ENCODE measurements around the gene IFNG. TPM values are rescaled to one million over a fixed set of nuclear protein-coding genes. Genes with fewer than 3 reads are reported as not detected.
A peak's percentile ranks its signal among the peaks of the same experiment; 100 is the strongest.

The IFNG gene
- total RNA-seq, 6 experiments from 2014 or later, result 0.18 TPM; not detected in 5

DNA sequence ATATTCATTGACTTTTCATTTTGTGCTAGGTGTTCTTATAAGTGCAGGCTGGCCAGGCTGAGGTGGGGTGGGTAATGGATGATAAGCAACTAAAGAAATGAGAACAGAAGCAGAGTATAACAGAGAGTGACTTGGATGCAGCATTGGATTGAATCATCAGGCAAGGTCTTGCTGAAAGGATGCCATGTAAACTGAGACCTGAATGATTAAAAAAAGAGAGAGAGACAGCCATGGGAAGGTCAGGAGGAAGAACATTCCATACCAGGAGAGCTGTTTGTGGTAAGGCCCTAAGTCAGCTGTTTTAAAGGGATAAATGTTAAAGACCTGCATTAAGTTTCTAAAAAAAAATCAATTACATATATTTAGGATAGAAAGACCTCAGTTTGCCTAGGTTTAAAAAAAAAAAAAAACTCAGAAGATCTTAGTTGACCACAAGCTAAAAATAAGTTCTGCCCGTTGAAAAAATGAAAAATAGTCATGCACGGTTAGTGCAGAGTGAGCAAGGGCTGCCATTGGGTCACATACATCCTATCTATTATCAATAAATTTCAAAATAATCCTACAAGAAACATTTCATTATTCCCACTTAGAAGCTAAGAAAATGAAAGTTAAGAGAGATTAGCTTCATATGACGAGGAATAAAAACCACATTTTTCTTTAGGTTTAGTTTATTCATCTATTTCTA is 37.2 kb downstream of the IFNG start:
- H3K36me3 ChIP-seq, result no peaks in the 10 kb centered on the region
- TF ChIP-seq POLR2A (IDR thresholded peaks at IDR 0.05), result no peak
- TF ChIP-seq, protein P1, sequence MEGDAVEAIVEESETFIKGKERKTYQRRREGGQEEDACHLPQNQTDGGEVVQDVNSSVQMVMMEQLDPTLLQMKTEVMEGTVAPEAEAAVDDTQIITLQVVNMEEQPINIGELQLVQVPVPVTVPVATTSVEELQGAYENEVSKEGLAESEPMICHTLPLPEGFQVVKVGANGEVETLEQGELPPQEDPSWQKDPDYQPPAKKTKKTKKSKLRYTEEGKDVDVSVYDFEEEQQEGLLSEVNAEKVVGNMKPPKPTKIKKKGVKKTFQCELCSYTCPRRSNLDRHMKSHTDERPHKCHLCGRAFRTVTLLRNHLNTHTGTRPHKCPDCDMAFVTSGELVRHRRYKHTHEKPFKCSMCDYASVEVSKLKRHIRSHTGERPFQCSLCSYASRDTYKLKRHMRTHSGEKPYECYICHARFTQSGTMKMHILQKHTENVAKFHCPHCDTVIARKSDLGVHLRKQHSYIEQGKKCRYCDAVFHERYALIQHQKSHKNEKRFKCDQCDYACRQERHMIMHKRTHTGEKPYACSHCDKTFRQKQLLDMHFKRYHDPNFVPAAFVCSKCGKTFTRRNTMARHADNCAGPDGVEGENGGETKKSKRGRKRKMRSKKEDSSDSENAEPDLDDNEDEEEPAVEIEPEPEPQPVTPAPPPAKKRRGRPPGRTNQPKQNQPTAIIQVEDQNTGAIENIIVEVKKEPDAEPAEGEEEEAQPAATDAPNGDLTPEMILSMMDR (IDR thresholded peaks at IDR 0.05), result no peak
- 38% methylated on average over 3 of the region's 3 CpGs for WGBS (ENCODE audit: insufficient coverage, low coverage, low lambda C conversion rate, missing lambda C conversion rate)
- ATAC-seq, result no peak
- no peaks in the 10 kb centered on the region for H3K9me3 ChIP-seq
- H3K27me3 ChIP-seq, result no peaks in the 10 kb centered on the region
- no peak for DNase-seq
- H3K4me1 ChIP-seq, result no peaks in the 10 kb centered on the region
- intact Hi-C loops (cut with DNase I), result no loop called here
- no peak overlapping the region for H3K4me3 ChIP-seq
- no peak overlapping the region for H3K27ac ChIP-seq

DNA sequence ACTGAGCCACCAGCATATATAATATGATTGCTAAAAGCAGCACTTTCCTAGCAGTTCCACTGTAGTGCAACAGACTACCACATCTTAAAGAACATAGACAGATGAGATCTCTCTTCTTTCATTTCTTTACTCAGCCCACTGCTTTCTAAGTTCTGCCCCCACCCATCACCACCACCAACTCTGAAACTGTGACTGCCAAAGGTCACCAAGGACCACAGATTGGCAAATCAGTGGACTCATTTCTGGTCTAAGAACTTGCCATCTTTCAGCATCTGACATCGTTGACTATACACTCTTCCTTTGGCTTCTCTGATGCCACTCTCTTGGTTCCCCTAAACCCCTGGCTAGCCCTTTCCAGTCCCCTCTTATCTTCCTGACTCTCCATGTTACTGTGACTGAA is 38.4 kb downstream of the IFNG start:
- H3K4me1 ChIP-seq, result no peaks in the 10 kb centered on the region
- intact Hi-C loops (cut with DNase I), result no loop called here
- TF ChIP-seq, protein P1 (IDR thresholded peaks at IDR 0.05), result no peak
- no peak for TF ChIP-seq POLR2A (IDR thresholded peaks at IDR 0.05)
- no peak overlapping the region for H3K4me3 ChIP-seq
- H3K27ac ChIP-seq, result no peak overlapping the region
- DNase-seq (no peak), ATAC-seq (no peak)
- 50% methylated on average over 1 of the region's 1 CpG for WGBS (ENCODE audit: insufficient coverage, low coverage, low lambda C conversion rate, missing lambda C conversion rate)
- no peaks in the 10 kb centered on the region for H3K27me3 ChIP-seq
- H3K36me3 ChIP-seq, result no peaks in the 10 kb centered on the region
- H3K9me3 ChIP-seq, result no peaks in the 10 kb centered on the region

DNA sequence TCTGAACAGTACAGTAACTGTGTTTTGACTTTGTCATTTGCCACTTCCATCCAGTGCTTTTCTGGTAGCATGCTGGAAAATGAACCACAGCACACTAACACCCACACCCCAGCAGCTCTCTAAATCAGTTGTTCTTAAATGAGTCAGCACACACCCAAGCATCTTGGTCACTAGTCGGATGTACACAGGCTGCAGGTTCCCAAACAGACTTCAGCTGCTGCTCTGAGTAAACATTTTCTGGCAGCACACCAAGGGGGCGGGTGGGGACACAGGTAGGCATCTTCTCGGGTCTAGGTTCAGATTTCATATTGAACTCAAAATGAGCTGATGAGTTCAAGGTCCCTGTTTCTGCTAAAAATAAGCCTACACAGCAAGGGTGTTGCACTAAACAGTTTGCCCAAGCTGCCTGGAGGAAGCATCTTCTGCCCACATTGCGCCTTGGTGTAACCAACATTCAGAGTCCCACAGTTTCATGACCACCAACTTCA is 39.8 kb downstream of the IFNG start:
- H3K9me3 ChIP-seq, result no peaks in the 10 kb centered on the region
- no peak overlapping the region for H3K27ac ChIP-seq
- H3K4me3 ChIP-seq, result no peak overlapping the region
- intact Hi-C loops (cut with DNase I), result no loop called here
- TF ChIP-seq, protein P1 (IDR thresholded peaks at IDR 0.05), result no peak
- TF ChIP-seq POLR2A (IDR thresholded peaks at IDR 0.05), result no peak
- no peaks in the 10 kb centered on the region for H3K4me1 ChIP-seq
- 52% methylated on average over 3 of the region's 4 CpGs for WGBS (ENCODE audit: insufficient coverage, low coverage, low lambda C conversion rate, missing lambda C conversion rate)
- H3K36me3 ChIP-seq, result no peaks in the 10 kb centered on the region
- ATAC-seq (peak in 3 of 4 donors; percentile 33 to 45 (median 42)), DNase-seq (no peak)
- no peaks in the 10 kb centered on the region for H3K27me3 ChIP-seq

DNA sequence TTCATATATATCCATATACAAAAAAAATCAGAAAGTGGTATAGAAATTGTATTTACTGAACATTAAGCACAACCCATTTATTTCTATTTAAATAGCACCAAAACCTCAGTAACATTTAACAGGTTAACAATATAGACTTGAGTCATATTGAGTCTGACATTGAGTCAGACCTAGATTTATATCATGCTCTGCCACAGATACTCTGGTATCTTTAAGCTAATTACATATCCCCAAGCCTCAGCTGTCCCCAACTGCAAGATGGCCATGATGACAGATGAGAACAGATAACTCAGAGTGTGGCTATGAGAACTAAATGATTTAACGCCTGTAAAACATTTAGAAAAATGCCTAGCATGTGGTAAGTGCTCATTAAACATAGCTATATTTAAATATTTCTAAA is 40.3 kb downstream of the IFNG start:
- intact Hi-C loops (cut with DNase I), result no loop called here
- DNase-seq (no peak), ATAC-seq (no peak)
- no peak for TF ChIP-seq POLR2A (IDR thresholded peaks at IDR 0.05)
- TF ChIP-seq, protein P1 (IDR thresholded peaks at IDR 0.05), result no peak
- WGBS (ENCODE audit: insufficient coverage, low coverage, low lambda C conversion rate, missing lambda C conversion rate), result 23% methylated on average over 1 of the region's 1 CpG
- no peaks in the 10 kb centered on the region for H3K27me3 ChIP-seq
- H3K36me3 ChIP-seq, result no peaks in the 10 kb centered on the region
- H3K4me3 ChIP-seq, result no peak overlapping the region
- H3K4me1 ChIP-seq, result no peaks in the 10 kb centered on the region
- no peak overlapping the region for H3K27ac ChIP-seq
- H3K9me3 ChIP-seq, result no peaks in the 10 kb centered on the region
